Uterus (tissue), 2 donors: ENCODE measurements around the gene MBLAC1.

Source experiments
- CTCF ChIP-seq, 4 experiments: fragments of 200-600 bp in 2 of 4; fragments of 450-650 bp in 2 of 4; sonication (generic) in 2 of 4; IDR thresholded peaks; one replicate each; pipeline ENCODE4 v1.5.1; 2016 to 2019; ENCODE audit warnings: antibody characterized with exemption in 4 of 4, mild to moderate bottlenecking in 2 of 4, moderate library complexity in 1 of 4
- POLR2A ChIP-seq, 2 donors: fragments of 450-650 bp; IDR thresholded peaks; one replicate each; pipeline ENCODE4 v1.6.1; 2016; ENCODE audit warnings: antibody characterized with exemption in 2 of 2, mild to moderate bottlenecking in 1 of 2, moderate library complexity in 1 of 2

DNA sequence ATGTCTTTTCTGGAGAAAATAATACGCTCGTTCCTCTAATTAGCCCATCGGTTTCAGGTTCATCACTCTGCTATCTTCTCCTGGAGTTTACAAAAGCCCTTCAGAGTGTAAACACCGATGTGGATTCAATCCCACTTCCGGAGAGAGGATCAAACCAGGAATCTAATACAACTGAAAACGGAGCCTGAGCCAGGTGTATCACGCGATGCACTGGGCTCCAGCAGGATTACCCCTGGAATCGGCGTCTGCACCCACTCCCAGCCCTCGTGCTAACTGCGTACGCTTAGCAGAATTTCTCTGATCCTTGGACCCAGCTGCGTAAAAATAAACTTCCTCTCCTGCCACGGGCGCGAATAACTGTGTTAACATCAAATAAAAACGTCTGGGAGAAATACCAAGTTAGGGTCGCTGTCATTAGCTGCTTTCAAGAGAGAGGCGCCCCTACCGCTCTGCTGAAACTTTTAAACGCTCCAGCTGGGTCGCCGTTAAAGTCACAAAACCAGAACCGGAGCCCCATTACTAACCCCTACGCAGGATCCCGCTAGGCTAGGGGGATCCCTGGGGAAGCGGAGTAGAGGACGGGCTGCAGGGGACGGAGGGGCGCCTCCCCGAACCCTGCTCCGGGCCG is 45.7 kb upstream of the MBLAC1 start:
- no peak for TF ChIP-seq POLR2A (IDR thresholded peaks at IDR 0.05)
- no peak for TF ChIP-seq CTCF (IDR thresholded peaks at IDR 0.05)
